ENCODE data around the gene DACT2.
"Not testable (repeated sequence)": the region's sequence is repeated elsewhere in the genome, so short reads cannot be mapped to it uniquely, and the experiment has no call there.

Gene DACT2

GRCh38 chr6:168280020-168280898 lies 39.3 kb downstream of the DACT2 start:
- no peak for DNase-seq

GRCh38 chr6:168279403-168279935 lies 40.1 kb downstream of the DACT2 start:
- DNase-seq: no peak

- DNase-seq: no peak
Observed at GRCh38 chr6:168278904-168279303, 40.7 kb downstream of the DACT2 start.

- DNase-seq: no peak
Observed at GRCh38 chr6:168277274-168277669, 42.3 kb downstream of the DACT2 start.

- DNase-seq: no peak
Observed at GRCh38 chr6:168276576-168277273, 42.9 kb downstream of the DACT2 start.

- DNase-seq: no peak
Observed at GRCh38 chr6:168275168-168275567, 44.4 kb downstream of the DACT2 start.

- no peak for DNase-seq
Observed at GRCh38 chr6:168274037-168274952, 45.3 kb downstream of the DACT2 start.

- no peak for DNase-seq
Observed at GRCh38 chr6:168273441-168274036, 46.0 kb downstream of the DACT2 start.

GRCh38 chr6:168272415-168273325 lies 46.9 kb downstream of the DACT2 start:
- no peak for DNase-seq

- DNase-seq: no peak
Observed at GRCh38 chr6:168270274-168271172, 49.1 kb downstream of the DACT2 start.

- no peak for DNase-seq
Observed at GRCh38 chr6:168269455-168270243, 49.9 kb downstream of the DACT2 start.

GRCh38 chr6:168268755-168269154 lies 50.8 kb downstream of the DACT2 start:
- no peak for DNase-seq

- DNase-seq: not testable (repeated sequence)
Observed at GRCh38 chr6:168267779-168268178, 51.8 kb downstream of the DACT2 start.

GRCh38 chr6:168265827-168266815 lies 53.5 kb downstream of the DACT2 start:
- DNase-seq: no peak

- no peak for DNase-seq
Observed at GRCh38 chr6:168265394-168265793, 54.2 kb downstream of the DACT2 start.

- no peak for DNase-seq
Observed at GRCh38 chr6:168264593-168265335, 54.8 kb downstream of the DACT2 start.

- no peak for DNase-seq
Observed at GRCh38 chr6:168263351-168263905, 56.1 kb downstream of the DACT2 start.

All from activated CD4-positive, alpha-beta T cell treated with anti-CD3 and anti-CD28 coated beads, Interleukin-2, Interleukin-6, amounts not matched to agents 100 ng/mL and 50 ng/mL, durations not matched to agents 16 hours and 8 hours (primary cell).